ENCODE data around the gene TAF11L3. TPM values are rescaled to one million over a fixed set of nuclear protein-coding genes. Genes with fewer than 3 reads are reported as not detected.
"Not testable (repeated sequence)": the region's sequence is repeated elsewhere in the genome, so short reads cannot be mapped to it uniquely, and the experiment has no call there.

Gene TAF11L3
- not detected in 2 replicates for total RNA-seq (2014; rRNA removed)
- polyA plus RNA-seq (2012), result not detected

DNA sequence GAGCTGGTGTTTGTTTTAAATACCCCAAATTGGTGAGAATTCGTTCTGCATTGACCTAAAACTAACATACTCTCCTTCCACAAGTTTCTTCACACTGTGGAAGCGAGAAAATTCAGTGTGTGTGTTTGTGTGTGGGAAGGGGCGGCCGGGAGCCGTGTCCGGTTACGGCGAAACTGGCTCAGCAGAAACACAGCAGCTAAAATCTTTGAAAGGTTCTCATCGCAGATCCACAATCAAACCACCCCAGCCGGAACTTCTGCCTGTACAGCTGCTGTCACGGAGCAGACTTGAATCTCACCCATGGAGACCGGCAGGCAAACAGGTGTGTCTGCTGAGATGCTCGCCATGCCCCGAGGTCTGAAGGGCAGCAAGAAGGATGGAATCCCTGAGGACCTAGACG is at the start of gene TAF11L3:
Gene TAF11L3, plus strand, starts transcription at position 301 of the 400 bp plus-strand sequence.
- DNase-seq (ENCODE audit: low read depth), result not testable (repeated sequence)

DNA sequence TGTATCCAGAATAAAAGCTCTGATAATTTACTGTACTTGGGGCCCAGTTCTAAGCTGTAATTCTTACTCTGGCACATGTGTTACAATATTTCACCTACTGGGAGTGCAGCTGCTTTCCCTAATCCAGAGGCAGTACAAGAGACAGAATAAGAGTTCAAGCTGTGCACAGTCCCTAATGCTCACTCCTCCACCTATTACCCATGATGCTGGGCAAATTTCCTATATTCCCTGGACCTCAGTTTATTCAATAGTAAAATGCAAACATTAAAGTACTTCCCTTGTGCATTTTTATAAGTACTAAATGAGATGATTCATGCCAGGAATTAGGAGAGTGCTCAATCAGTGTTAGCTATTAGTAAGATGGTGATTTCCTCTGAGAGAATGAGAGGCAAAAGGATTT is 48.1 kb upstream of the TAF11L3 start:
- no peak for DNase-seq (ENCODE audit: low read depth)

DNA sequence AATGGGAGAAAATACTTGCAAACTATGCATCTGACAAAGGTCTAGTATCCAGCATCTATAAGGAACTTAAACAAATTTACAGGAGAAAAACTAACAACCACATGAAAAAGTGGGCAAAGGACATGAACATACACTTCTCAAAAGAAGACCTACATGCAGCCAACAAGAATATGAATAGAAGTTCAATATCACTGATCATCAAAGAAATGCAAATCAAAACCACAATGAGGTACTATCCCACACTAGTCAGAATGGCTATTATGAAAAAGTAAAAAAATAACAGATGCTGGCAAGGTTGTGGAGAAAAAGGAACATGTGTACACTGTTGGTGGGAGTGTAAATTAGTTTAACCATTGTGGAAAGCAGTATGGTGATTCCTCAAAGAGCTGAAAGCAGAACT is 43.1 kb upstream of the TAF11L3 start:
- not testable (repeated sequence) for DNase-seq (ENCODE audit: low read depth)

DNA sequence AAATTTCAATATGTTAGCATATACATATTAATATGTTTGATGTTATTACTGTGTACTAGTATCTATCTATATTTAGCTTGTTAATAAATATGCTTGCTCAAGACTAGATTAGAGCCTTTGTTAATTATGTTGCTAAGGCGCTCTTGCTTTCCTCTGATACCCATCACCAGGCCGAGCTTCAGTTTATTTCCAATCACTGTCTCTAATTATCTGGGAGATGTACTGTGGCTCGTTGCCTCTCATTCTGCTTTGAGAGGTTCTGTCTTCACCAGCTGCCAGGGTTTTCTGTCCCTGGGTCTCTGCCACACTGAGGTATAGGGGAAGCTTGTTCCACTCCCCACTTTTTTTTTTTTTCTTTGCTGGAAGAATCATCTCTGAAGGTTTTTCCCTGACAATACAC is 41.1 kb upstream of the TAF11L3 start:
- no peak for DNase-seq (ENCODE audit: low read depth)

DNA sequence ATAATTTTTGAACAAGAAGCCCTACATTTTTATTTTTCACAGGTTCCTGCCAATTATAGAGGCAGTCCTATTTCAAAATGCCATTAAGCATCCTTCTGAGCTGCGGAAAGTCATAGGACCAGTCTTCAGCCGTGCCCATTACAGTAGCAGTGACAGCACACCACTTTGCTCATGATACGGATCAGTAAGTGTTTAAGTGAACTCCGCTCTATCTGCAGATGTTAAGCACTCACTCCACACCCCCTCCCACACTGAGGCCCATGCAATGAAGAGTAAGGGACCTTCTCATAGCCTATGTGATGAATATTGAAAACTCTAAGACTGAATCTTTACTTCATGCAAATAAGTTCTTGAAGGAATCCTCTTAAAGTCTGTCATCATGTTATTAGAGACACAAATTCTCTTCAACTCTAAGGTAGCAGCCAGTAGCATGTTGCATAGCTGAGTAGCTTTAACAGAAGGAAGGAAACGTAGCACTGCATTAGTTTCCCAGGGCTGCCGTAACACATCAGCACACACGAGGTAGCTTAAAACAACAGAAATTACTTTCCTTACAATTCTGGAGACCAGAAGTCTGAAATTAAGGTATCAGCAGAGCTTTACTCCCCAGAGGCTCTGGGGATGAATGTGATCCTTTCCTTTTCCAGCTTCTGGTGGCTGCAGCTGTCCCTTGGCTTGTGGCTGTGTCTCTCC is 40.4 kb upstream of the TAF11L3 start:
- no peak for DNase-seq (ENCODE audit: low read depth)

DNA sequence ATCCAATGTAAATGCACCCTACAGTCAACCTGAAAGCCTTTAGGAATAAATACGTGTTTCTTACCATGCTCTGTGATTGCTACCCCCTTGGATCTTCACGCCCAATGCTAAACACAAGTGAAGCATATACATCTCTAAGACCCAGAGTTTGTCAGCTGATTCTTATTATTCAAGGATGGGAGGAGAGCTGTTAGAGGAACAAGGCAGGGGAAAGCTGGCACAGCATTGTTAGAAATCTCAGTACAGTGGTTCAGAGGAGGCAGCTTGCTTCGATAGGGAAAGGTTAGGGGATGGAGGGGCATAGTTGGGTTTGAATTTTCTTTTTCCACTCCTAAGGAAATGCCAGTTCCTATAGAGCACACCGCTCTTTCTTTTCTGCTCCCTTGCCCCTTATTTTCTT is 36.8 kb upstream of the TAF11L3 start:
- DNase-seq (ENCODE audit: low read depth), result no peak

DNA sequence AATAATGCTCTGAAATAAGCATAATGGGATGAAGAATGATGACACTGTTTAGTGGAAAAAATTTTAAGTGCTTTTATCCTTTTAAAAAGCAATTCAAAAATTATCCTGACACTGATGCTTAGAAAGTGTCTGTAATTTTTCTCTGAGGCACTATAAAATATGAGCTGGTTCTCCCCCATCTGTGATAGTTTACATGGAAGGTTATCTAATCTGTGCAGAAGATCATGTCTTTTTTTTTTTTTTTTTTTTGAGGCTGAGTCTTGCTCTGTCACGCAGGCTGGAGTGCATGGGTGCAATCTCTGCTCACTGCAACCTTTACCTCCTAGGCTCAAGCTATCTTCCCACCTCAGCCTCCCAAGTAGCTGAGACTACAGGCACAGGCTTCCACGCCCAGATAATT is 35.4 kb upstream of the TAF11L3 start:
- DNase-seq (ENCODE audit: low read depth), result no peak

DNA sequence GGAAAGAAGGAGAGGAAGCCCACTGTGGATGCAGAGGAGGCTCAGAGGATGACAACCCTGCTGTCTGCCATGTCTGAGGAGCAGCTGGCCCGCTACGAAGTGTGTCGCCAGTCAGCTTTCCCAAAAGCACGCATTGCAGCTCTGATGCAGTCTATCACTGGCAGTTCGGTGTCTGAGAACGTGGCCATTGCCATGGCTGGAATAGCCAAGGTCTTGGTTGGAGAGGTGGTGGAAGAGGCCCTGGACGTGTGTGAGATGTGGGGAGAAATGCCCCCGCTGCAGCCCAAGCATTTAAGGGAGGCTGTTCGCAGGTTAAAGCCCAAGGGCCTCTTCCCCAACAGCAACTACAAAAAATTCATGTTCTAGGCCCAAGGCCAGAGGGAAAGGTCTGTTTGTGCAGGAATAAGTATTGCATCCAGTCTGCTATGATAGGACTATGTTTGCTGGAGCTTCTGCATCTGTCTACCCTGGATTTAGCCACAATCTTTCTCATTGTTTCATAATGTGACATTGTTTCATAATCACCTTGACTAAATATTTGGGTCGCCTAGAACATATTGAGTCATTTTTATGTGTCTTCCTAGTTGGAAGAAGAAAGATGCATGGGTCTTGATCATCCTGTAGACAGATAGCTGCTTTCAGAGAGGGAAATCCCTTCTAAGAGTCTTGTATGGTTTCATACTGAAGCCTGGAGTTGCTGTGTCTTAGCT is 31.5 kb upstream of the TAF11L3 start:
- not testable (repeated sequence) for DNase-seq (ENCODE audit: low read depth)

DNA sequence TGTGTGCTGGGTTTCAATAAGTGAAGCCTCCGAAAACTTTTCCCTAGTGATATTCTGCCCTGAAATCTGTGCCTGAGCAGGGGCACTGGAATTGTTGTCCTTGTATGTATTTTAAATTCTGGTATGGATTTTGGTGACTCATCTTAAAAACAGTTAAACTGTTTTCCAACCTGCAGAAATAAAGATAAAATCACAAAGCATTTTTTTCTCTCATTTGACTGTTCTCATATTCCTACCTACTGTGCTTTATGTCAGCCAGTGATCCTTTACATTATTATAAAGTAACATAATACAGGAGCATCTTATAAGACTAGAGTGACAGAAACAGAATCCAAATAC is 31.0 kb upstream of the TAF11L3 start:
- DNase-seq (ENCODE audit: low read depth), result no peak

DNA sequence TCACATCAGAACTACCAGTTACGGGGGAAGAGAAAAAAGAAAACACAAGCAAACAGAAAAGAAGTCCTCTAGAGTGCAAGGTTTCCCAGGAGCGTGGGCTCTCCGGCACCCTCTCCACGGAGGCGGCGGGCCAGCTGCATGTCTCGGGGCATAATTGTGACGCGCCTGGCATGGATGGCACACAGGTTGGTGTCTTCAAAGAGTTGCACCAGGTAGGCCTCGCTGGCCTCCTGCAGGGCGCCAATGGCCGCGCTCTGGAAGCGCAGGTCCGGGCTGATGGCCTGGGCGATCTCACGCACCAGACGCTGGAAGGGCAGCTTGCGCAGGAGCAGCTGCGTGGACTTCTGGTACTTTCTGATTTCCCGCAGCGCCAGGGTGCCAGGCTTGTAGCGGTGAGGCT is 26.9 kb upstream of the TAF11L3 start:
- DNase-seq (ENCODE audit: low read depth), result not testable (repeated sequence)

DNA sequence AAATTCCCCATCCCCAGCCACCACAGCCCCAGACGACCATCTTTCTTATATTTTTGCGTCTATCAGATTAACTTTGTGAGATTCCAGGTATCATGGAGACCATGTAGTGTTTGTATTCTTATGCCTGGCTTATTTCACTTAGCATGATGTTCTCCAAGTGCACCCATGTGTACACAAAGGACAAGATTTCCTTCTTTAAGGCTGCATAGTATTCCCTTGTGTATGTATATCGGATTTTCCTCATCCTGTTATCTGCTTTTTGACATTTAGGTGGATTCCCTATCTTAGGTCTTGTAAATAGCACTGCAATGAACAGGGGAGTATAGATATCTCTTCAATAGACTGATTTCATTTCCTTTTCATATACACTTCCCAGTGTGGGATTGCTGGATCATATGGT is 25.4 kb upstream of the TAF11L3 start:
- DNase-seq (ENCODE audit: low read depth), result no peak

DNA sequence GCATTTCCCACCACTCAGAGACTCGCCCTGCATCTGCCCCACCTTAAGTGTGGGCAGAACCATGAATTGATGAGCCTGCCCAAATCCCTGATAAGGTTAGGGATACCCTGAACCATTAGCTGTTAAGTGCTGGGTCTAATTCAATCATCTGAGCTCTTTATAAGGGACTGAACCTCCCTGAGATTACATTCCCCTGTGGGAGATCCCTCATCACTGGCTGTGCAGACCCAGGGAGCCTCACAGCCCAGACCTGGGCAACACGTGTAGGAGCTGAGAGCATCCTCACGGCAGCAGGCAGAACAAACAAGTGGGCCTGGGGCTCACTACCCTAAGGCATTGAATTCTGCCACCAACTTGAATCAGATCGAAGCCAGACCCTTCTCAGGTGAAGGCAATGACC is 20.7 kb upstream of the TAF11L3 start:
- DNase-seq (ENCODE audit: low read depth), result no peak

DNA sequence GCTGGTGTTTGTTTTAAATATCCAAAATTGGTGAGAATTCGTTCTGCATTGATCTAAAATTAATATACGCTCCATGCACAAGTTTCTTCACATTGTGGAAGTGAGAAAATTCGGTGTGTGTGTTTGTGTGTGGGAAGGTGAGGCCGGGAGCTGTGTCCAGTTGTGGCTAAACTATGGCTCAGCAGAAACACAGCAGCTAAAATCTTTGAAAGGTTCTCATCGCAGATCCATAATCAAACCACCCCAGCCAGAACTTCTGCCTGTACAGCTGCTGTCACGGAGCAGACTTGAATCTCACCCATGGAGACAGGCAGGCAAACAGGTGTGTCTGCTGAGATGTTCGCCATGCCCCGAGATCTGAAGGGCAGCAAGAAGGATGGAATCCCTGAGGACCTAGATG is 20.2 kb upstream of the TAF11L3 start, which contains the start of gene TAF11L2:
Gene TAF11L2, plus strand, starts transcription at position 301 of the 400 bp plus-strand sequence.
- DNase-seq (ENCODE audit: low read depth), result not testable (repeated sequence)

DNA sequence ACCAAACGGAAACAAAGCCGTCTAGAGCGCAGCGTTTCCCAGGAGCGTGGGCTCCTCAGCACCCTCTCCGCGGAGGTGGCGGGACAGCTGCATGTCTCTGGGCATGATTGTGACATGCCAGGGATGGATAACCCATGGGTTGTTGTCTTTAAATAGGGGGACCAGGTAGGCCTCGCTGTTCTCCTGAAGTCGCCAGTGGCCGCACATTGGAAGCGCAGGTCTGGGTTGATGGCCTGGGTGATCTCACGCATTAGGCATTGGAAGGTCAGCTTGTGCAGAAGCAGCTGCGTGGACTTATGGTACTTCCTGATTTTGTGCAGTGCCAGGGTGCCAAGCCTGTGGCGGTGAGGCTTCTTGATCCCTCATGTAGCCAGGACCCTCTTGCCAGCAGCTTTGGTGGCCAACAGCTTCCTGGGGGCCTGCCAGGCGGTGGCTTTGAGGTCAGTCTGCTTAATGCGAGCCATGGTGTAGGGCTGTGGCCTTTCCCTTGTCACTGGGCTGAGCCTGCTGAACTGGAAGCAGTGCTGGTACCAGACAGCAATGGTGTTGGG is 6.3 kb upstream of the TAF11L3 start:
- DNase-seq (ENCODE audit: low read depth), result no peak

DNA sequence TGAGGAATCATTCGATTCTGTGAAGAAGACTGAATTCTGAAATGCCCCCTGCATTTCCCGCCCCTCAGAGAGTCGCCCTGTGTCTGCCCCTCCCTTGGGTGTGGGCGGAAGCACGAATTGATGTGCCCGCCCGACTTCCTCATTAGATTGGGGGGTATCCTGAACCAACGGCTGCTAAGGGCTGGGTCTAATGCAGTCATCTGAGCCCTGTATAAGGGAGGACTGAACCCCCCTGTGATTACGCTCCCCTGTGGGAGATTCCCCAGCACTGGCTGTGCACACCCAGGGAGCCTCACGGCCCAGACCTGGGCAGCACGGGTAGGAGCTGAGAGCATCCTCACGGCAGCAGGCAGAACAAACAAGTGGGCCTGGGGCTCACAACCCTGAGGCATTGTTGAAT is 641 bp upstream of the TAF11L3 start:
- DNase-seq (ENCODE audit: low read depth), result not testable (repeated sequence)

DNA sequence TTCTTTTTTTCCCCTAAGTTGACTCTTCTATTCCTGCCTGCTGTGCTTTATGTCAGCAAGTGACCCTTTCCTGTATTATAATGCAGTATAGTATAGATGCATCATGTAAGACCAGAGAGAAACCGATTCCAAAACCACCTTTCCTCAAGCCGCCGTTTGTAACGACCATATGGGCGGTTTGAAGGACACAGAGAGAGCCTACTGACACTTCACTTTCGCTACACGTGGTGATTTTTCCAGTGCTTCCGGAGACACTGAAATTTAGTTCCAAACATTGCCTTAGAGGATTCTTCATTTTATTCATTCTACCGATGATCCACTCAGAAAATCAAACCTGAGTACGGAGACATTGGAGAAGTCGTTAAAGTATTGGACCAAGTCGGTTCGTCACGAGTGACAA is 1.3 kb downstream of the TAF11L3 start:
- not testable (repeated sequence) for DNase-seq (ENCODE audit: low read depth)

DNA sequence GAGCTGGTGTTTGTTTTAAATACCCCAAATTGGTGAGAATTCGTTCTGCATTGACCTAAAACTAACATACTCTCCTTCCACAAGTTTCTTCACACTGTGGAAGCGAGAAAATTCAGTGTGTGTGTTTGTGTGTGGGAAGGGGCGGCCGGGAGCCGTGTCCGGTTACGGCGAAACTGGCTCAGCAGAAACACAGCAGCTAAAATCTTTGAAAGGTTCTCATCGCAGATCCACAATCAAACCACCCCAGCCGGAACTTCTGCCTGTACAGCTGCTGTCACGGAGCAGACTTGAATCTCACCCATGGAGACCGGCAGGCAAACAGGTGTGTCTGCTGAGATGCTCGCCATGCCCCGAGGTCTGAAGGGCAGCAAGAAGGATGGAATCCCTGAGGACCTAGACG is 3.3 kb downstream of the TAF11L3 start, which contains the start of gene TAF11L4:
Gene TAF11L4, plus strand, starts transcription at position 301 of the 400 bp plus-strand sequence.
- DNase-seq (ENCODE audit: low read depth), result not testable (repeated sequence)

DNA sequence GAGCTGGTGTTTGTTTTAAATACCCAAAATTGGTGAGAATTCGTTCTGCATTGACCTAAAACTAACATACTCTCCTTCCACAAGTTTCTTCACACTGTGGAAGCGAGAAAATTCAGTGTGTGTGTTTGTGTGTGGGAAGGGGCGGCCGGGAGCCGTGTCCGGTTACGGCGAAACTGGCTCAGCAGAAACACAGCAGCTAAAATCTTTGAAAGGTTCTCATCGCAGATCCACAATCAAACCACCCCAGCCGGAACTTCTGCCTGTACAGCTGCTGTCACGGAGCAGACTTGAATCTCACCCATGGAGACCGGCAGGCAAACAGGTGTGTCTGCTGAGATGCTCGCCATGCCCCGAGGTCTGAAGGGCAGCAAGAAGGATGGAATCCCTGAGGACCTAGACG is 6.8 kb downstream of the TAF11L3 start, which contains the start of gene TAF11L5:
Gene TAF11L5, plus strand, starts transcription at position 301 of the 400 bp plus-strand sequence.
- DNase-seq (ENCODE audit: low read depth), result not testable (repeated sequence)

DNA sequence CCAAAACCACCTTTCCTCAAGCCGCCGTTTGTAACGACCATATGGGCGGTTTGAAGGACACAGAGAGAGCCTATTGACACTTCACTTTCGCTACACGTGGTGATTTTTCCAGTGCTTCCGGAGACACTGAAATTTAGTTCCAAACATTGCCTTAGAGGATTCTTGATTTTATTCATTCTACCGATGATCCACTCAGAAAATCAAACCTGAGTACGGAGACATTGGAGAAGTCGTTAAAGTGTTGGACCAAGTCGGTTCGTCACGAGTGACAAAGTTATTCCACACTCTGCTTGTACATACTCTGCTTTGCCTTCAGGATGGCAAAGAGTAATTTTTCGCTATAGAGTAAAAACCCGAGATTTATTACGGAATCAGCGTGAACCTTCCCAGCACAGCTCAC is 8.3 kb downstream of the TAF11L3 start:
- not testable (repeated sequence) for DNase-seq (ENCODE audit: low read depth)

DNA sequence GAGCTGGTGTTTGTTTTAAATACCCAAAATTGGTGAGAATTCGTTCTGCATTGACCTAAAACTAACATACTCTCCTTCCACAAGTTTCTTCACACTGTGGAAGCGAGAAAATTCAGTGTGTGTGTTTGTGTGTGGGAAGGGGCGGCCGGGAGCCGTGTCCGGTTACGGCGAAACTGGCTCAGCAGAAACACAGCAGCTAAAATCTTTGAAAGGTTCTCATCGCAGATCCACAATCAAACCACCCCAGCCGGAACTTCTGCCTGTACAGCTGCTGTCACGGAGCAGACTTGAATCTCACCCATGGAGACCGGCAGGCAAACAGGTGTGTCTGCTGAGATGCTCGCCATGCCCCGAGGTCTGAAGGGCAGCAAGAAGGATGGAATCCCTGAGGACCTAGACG is 10.2 kb downstream of the TAF11L3 start, which contains the start of gene TAF11L6:
Gene TAF11L6, plus strand, starts transcription at position 301 of the 400 bp plus-strand sequence.
- DNase-seq (ENCODE audit: low read depth), result not testable (repeated sequence)

Data from LHCN-M2 (cell line).